Measurements from ENCODE around the gene PRR20G.
"Not testable (repeated sequence)": the region's sequence is repeated elsewhere in the genome, so short reads cannot be mapped to it uniquely, and the experiment has no call there.

PRR20G gene

GRCh38 chr3:127304121-127304744 lies 16.4 kb upstream of the PRR20G start:
- Histone ChIP-seq H3K36me3 (ENCODE audit: low read depth) (no peaks in the 10 kb centered on the region), H3K4me3 (ENCODE audit: severe bottlenecking) (no peak overlapping the region), H3K4me1 (ENCODE audit: insufficient read depth, poor library complexity, severe bottlenecking) (peaks cover 15% of the 10 kb centered on the region), H3K9me3 (ENCODE audit: severe bottlenecking) (no peaks in the 10 kb centered on the region), H3K27ac (ENCODE audit: poor library complexity, severe bottlenecking) (peak overlapping the region; percentile 68), H3K27me3 (ENCODE audit: insufficient read depth, poor library complexity, severe bottlenecking) (no peaks in the 10 kb centered on the region)
- ATAC-seq (ENCODE audit: low read depth) (peak; percentile 93), DNase-seq (ENCODE audit: low spot score) (peak; percentile 97)
- TF ChIP-seq CTCF (IDR thresholded peaks at IDR 0.05; ENCODE audit: poor library complexity, severe bottlenecking) = peak; percentile 48

- Histone ChIP-seq H3K27me3 (ENCODE audit: insufficient read depth, poor library complexity, severe bottlenecking) (no peaks in the 10 kb centered on the region), H3K4me3 (ENCODE audit: severe bottlenecking) (no peak overlapping the region), H3K27ac (ENCODE audit: poor library complexity, severe bottlenecking) (no peak overlapping the region), H3K4me1 (ENCODE audit: insufficient read depth, poor library complexity, severe bottlenecking) (peaks cover 9% of the 10 kb centered on the region), H3K36me3 (ENCODE audit: low read depth) (no peaks in the 10 kb centered on the region), H3K9me3 (ENCODE audit: severe bottlenecking) (no peaks in the 10 kb centered on the region)
- ATAC-seq (ENCODE audit: low read depth) (no peak), DNase-seq (ENCODE audit: low spot score) (no peak)
- TF ChIP-seq CTCF (IDR thresholded peaks at IDR 0.05; ENCODE audit: poor library complexity, severe bottlenecking) = no peak
These were observed 11.4 kb upstream of the PRR20G start for GRCh38 chr3:127299276-127299675.

- TF ChIP-seq CTCF (IDR thresholded peaks at IDR 0.05; ENCODE audit: poor library complexity, severe bottlenecking) = no peak
- no peaks in the 10 kb centered on the region for H3K9me3 ChIP-seq (ENCODE audit: severe bottlenecking)
- no peak for ATAC-seq (ENCODE audit: low read depth)
- no peak overlapping the region for H3K27ac ChIP-seq (ENCODE audit: poor library complexity, severe bottlenecking)
- no peaks in the 10 kb centered on the region for H3K36me3 ChIP-seq (ENCODE audit: low read depth)
- no peak for DNase-seq (ENCODE audit: low spot score)
- H3K27me3 ChIP-seq (ENCODE audit: insufficient read depth, poor library complexity, severe bottlenecking) = no peaks in the 10 kb centered on the region
- H3K4me3 ChIP-seq (ENCODE audit: severe bottlenecking) = no peak overlapping the region
- H3K4me1 ChIP-seq (ENCODE audit: insufficient read depth, poor library complexity, severe bottlenecking) = no peaks in the 10 kb centered on the region
These were observed 9.1 kb upstream of the PRR20G start for GRCh38 chr3:127296959-127297358.

DNA sequence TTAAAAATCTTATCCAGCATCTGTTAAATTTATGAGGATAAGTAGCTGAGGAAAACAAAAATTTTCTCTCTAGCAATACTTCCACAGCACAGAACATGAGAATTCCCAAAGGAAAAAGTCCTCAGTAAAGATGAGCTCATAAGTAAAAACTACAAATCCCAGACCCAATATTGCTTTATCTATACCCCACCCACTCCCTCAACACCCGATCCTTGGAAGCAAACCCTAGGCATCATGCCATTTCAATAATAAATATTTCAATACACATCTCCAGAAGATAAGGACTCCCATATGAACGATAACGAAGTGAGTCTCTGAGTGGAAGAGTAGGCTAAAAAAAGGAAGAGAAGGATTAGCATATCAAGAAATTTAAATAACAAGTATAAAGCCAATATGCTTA lies 8.3 kb upstream of the PRR20G start:
- Histone ChIP-seq H3K27ac (ENCODE audit: poor library complexity, severe bottlenecking) (no peak overlapping the region), H3K4me1 (ENCODE audit: insufficient read depth, poor library complexity, severe bottlenecking) (no peaks in the 10 kb centered on the region), H3K27me3 (ENCODE audit: insufficient read depth, poor library complexity, severe bottlenecking) (no peaks in the 10 kb centered on the region), H3K9me3 (ENCODE audit: severe bottlenecking) (no peaks in the 10 kb centered on the region), H3K36me3 (ENCODE audit: low read depth) (no peaks in the 10 kb centered on the region), H3K4me3 (ENCODE audit: severe bottlenecking) (no peak overlapping the region)
- TF ChIP-seq CTCF (IDR thresholded peaks at IDR 0.05; ENCODE audit: poor library complexity, severe bottlenecking) = no peak
- no peak for DNase-seq (ENCODE audit: low spot score)
- no peak for ATAC-seq (ENCODE audit: low read depth)

GRCh38 chr3:127293650-127294049 lies 5.8 kb upstream of the PRR20G start:
- H3K4me1 ChIP-seq (ENCODE audit: insufficient read depth, poor library complexity, severe bottlenecking); H3K27ac ChIP-seq (ENCODE audit: poor library complexity, severe bottlenecking); H3K27me3 ChIP-seq (ENCODE audit: insufficient read depth, poor library complexity, severe bottlenecking); ATAC-seq (ENCODE audit: low read depth); H3K36me3 ChIP-seq (ENCODE audit: low read depth); H3K9me3 ChIP-seq (ENCODE audit: severe bottlenecking); DNase-seq (ENCODE audit: low spot score); H3K4me3 ChIP-seq (ENCODE audit: severe bottlenecking): not testable (repeated sequence)

Data from RWPE2 (cell line).